B cell (primary cell): ENCODE measurements around the gene PRSS21. TPM values are rescaled to one million over a fixed set of nuclear protein-coding genes. Genes with fewer than 3 reads are reported as not detected.

Experiments
- ATAC-seq: fragments of 200-7000 bp; cut with Tn5 transposase; one replicate; pipeline ENCODE4 v1.10.0; 2021; ENCODE audit warnings: low read depth, mild to moderate bottlenecking, moderate number of reproducible peaks, moderate library complexity
- CTCF ChIA-PET: fragments of 350-600 bp; sonication (Branson Sonifier 250); formaldehyde crosslinking; loops from one replicate; lab custom pipeline; 2021; ENCODE audit warnings: antibody characterized with exemption, inconsistent platforms; lab: Charles Lee
- POLR2A ChIA-PET: fragments of 350-600 bp; sonication (Branson Sonifier 250); formaldehyde crosslinking; loops from one replicate; lab custom pipeline; 2021; ENCODE audit warnings: antibody characterized with exemption; lab: Charles Lee
- DNase-seq: peaks from one replicate; pipeline ENCODE4 v3.0.0; 2013
- H2AFZ ChIP-seq: 2 replicates; pipeline ENCODE4 v1.6.1; 2012; ENCODE audit warnings: mild to moderate bottlenecking, low read depth, low read length; ENCODE audit not compliant: insufficient read depth, poor library complexity, severe bottlenecking
- H3K27ac ChIP-seq, 2 donors: 1 replicate in 1 of 2; 2 replicates in 1 of 2; pipeline ENCODE4 v1.5.1; 2012 to 2013; ENCODE audit warnings: low read length in 2 of 2, mild to moderate bottlenecking in 2 of 2, moderate library complexity in 1 of 2
- H3K27me3 ChIP-seq, 4 experiments: fragments of 200-600 bp in 1 of 4; sonication (generic) in 1 of 4; replicated peaks in 1 of 4; 1 replicate in 2 of 4; 2 replicates in 2 of 4; pipeline versions ENCODE4 v1.6.1 to v1.7.0; 2013 to 2016; ENCODE audit warnings: low read length in 3 of 4, mild to moderate bottlenecking in 2 of 4, mixed read lengths in 1 of 4, moderate library complexity in 1 of 4; ENCODE audit not compliant: insufficient read depth in 4 of 4, control insufficient read depth in 3 of 4; ENCODE audit errors: control extremely low read depth in 1 of 4
- H3K36me3 ChIP-seq, 2 experiments: replicated peaks in 1 of 2; 1 replicate in 1 of 2; 2 replicates in 1 of 2; pipeline versions ENCODE4 v1.6.1 to v1.7.1; 2013; ENCODE audit warnings: low read length in 1 of 2; ENCODE audit not compliant: insufficient read depth in 2 of 2, control insufficient read depth in 1 of 2; ENCODE audit errors: control extremely low read depth in 1 of 2, extremely low read depth in 1 of 2
- H3K4me1 ChIP-seq, 2 donors: fragments of 200-600 bp in 1 of 2; sonication (generic) in 1 of 2; 1 replicate in 1 of 2; 2 replicates in 1 of 2; pipeline versions ENCODE4 v1.5.1 to v1.6.1; 2013 to 2017; ENCODE audit warnings: low read length in 2 of 2; ENCODE audit not compliant: control insufficient read depth in 2 of 2, insufficient read depth in 2 of 2
- H3K4me2 ChIP-seq: replicated peaks from 2 replicates; pipeline ENCODE3; 2012; ENCODE audit warnings: mild to moderate bottlenecking, low read depth, low read length; ENCODE audit not compliant: poor library complexity, severe bottlenecking
- H3K4me3 ChIP-seq, 5 experiments: fragments of 200-600 bp in 1 of 5; sonication (generic) in 1 of 5; 1 replicate in 3 of 5; 2 replicates in 2 of 5; pipeline versions ENCODE4 v1.5.1 to v1.7.0; 2011 to 2016; ENCODE audit warnings: low read length in 4 of 5, mild to moderate bottlenecking in 4 of 5, low read depth in 2 of 5, control low read depth in 1 of 5, moderate library complexity in 1 of 5; ENCODE audit not compliant: insufficient read depth in 1 of 5; ENCODE audit errors: control extremely low read depth in 1 of 5, extremely low read depth in 1 of 5
- H3K79me2 ChIP-seq: fragments of 200-600 bp; sonication (generic); one replicate; pipeline ENCODE4 v1.6.0; 2016; ENCODE audit warnings: low read length; ENCODE audit not compliant: control insufficient read depth, insufficient read depth
- H3K9ac ChIP-seq: fragments of 200-600 bp; sonication (generic); 2 replicates; pipeline ENCODE4 v1.6.1; 2017; ENCODE audit warnings: mild to moderate bottlenecking, low read length, moderate library complexity
- H3K9me3 ChIP-seq, 3 donors: one replicate each; pipeline versions ENCODE4 v1.6.1 to v1.7.1; 2013; ENCODE audit warnings: low read length in 2 of 3; ENCODE audit not compliant: control insufficient read depth in 2 of 3, insufficient read depth in 1 of 3; ENCODE audit errors: control extremely low read depth in 1 of 3
- H4K20me1 ChIP-seq: 2 replicates; pipeline ENCODE4 v1.6.0; 2012; ENCODE audit warnings: mild to moderate bottlenecking, low read length; ENCODE audit not compliant: insufficient read depth, control insufficient read depth, poor library complexity, severe bottlenecking
- H3K27ac Mint-ChIP-seq: one replicate; pipeline ENCODE4 v1.8.0; 2021; ENCODE audit warnings: mixed read lengths
- H3K27me3 Mint-ChIP-seq: one replicate; pipeline ENCODE4 v1.8.0; 2021; ENCODE audit warnings: mixed read lengths
- H3K4me1 Mint-ChIP-seq: one replicate; pipeline ENCODE4 v1.8.0; 2021; ENCODE audit warnings: mixed read lengths
- H3K4me3 Mint-ChIP-seq: one replicate; pipeline ENCODE4 v1.8.0; 2021; ENCODE audit warnings: mixed read lengths
- H3K9me3 Mint-ChIP-seq: one replicate; pipeline ENCODE4 v1.8.0; 2022; ENCODE audit warnings: mixed read lengths; ENCODE audit not compliant: insufficient read depth
- EZH2 ChIP-seq: IDR thresholded peaks from 2 replicates; pipeline ENCODE4 v1.6.1; 2012; ENCODE audit warnings: borderline replicate concordance, low read depth, mild to moderate bottlenecking, moderate library complexity, low read length; ENCODE audit not compliant: insufficient read depth, poor library complexity, severe bottlenecking
- WGBS: methylation state at CpG from one replicate; pipeline ENCODE4 v1.1.5; 2013; ENCODE audit warnings: missing lambda C conversion rate; ENCODE audit not compliant: insufficient coverage; 5-methylcytosine and 5-hydroxymethylcytosine counted together
- intact Hi-C: fragments of 100-400 bp; cut with micrococcal nuclease; formaldehyde crosslinking; loops from one replicate; pipeline ENCODE4 v1.10.0; 2022
- polyA plus RNA-seq: library from polyadenylated mRNA; depleted of rRNA; stranded (reverse); fragments of >200 nt; gene quantifications from 2 replicates; pipeline ENCODE4 v1.2.3, GENCODE V29; 2012
- total RNA-seq, 2 donors: library from RNA; stranded (reverse); fragments of 120-200 nt in 1 of 2; gene quantifications; 1 replicate in 1 of 2; 2 replicates in 1 of 2; pipeline versions ENCODE4 v1.2.3 to v1.2.4, GENCODE V29; 2013 to 2022
- TF ChIP-seq, protein P1 (sequence below): fragments of 200-600 bp; IDR thresholded peaks from one replicate; pipeline ENCODE4 v1.8.0; 2022; ENCODE audit warnings: antibody characterized with exemption, mild to moderate bottlenecking

PRSS21 gene
- total and polyA plus RNA-seq, 2 donors (not counting 1 experiment from before 2014, with no cell fraction given), result 2.0 to 5.8 TPM

DNA sequence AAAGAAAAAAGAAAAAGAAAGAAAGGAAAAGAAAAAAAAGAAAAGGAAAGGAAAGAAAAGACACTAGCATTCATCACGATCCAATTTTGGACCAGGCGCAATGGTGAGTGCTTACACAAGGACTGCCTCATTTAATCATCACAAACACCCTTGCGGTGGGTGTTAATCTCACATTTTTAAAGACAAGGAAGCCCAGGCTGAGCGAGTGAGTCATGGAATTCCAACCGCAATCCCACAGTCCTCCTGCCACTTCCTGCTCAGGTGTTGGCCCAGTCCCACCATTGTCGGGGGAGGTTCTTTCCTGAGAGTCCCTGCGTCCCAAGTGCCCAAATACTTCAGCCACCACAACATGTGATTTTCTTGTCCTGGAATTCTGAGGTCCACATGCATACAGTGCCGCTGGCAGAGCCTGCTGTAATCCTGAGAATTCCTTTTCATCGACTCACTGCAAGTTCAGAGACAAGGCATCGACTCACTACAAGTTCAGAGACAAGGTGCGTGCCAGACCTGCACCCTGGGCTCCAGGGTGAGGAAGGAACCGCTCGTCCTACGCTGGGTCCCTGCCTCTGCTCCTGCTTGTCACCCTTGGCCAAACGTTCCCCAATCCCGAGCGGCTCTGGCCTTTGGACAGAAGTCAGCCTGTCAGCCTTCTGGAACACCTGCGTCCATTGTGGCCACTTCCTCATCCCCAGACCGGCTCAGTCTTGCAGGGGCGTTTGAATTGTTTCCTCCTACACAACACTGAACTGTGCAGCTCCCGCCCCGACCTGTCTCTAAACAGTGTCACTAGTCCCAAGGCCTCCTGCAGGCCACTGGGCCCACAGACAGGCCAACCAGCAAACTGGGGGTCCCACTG lies 18.8 kb downstream of the PRSS21 start:
- no peak for DNase-seq
- Mint-ChIP-seq H3K4me1 (no peaks in the 10 kb centered on the region), H3K27me3 (peaks cover 43% of the 10 kb centered on the region), H3K9me3 (no peaks in the 10 kb centered on the region), H3K27ac (no peak overlapping the region), H3K4me3 (no peak overlapping the region)
- ATAC-seq, result no peak
- no peak overlapping the region for H3K27ac ChIP-seq
- CTCF ChIA-PET, result no interaction called here
- H3K4me2 ChIP-seq, result no peak overlapping the region
- POLR2A ChIA-PET, result no interaction called here
- intact Hi-C loops, result no loop called here
- H2AFZ ChIP-seq, result no peak overlapping the region
- TF ChIP-seq EZH2, result no peak
- peaks cover 0 to 10% of the 10 kb centered on the region in 2 donors for H3K4me1 ChIP-seq
- H3K27me3 ChIP-seq, result peaks cover 0 to 44% (median 4%) of the 10 kb centered on the region in 4 experiments
- no peaks in the 10 kb centered on the region for H3K36me3 ChIP-seq
- WGBS, result 55% methylated on average over 15 of the region's 22 CpGs
- H4K20me1 ChIP-seq, result no peaks in the 10 kb centered on the region
- H3K9me3 ChIP-seq, result no peaks in the 10 kb centered on the region
- H3K79me2 ChIP-seq, result no peaks in the 10 kb centered on the region
- H3K4me3 ChIP-seq, result no peak overlapping the region
- no peak overlapping the region for H3K9ac ChIP-seq

DNA sequence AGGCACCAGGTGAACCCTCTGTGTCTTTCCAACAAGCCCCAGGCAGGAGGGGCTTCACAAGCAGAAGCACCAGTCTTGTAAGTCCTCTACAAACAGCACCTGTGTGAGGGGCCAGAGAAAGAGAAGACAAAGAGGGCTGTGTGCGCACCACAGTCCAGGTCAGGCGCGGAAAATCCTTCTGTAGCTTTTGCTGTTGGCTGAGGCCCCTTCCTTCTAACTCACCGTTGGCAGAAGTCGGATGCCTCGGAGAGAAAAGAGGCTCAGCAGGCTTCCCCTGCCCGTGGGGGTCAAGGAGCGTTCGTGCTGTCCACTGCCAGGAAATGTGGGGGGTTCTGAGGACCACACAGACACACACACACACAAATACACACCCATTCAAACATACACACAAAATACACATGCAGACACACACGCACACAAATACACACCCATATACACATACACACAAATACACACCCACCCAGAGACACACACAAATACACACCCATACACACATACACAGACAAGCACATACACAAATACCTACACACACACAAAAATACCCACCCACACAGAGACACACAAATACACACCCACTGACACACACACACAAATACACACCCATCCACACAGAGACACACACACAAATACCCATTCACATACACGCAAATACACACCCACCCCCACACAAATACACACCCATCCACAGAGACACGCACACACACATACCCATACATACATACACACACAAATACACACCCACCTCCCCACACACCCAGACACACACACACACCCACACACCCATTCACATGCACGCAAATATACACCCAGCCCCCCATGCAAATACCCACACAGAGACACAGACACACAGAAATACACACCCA lies 19.8 kb downstream of the PRSS21 start:
- Mint-ChIP-seq H3K27ac (no peak overlapping the region), H3K4me1 (peaks cover 4% of the 10 kb centered on the region), H3K27me3 (peaks cover 39% of the 10 kb centered on the region), H3K4me3 (no peak overlapping the region), H3K9me3 (no peaks in the 10 kb centered on the region)
- no peaks in the 10 kb centered on the region for H4K20me1 ChIP-seq
- DNase-seq (no peak), ATAC-seq (no peak)
- H3K27ac ChIP-seq, result no peak overlapping the region
- no peaks in the 10 kb centered on the region for H3K79me2 ChIP-seq
- TF ChIP-seq, protein P1, sequence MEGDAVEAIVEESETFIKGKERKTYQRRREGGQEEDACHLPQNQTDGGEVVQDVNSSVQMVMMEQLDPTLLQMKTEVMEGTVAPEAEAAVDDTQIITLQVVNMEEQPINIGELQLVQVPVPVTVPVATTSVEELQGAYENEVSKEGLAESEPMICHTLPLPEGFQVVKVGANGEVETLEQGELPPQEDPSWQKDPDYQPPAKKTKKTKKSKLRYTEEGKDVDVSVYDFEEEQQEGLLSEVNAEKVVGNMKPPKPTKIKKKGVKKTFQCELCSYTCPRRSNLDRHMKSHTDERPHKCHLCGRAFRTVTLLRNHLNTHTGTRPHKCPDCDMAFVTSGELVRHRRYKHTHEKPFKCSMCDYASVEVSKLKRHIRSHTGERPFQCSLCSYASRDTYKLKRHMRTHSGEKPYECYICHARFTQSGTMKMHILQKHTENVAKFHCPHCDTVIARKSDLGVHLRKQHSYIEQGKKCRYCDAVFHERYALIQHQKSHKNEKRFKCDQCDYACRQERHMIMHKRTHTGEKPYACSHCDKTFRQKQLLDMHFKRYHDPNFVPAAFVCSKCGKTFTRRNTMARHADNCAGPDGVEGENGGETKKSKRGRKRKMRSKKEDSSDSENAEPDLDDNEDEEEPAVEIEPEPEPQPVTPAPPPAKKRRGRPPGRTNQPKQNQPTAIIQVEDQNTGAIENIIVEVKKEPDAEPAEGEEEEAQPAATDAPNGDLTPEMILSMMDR, result no peak
- TF ChIP-seq EZH2, result no peak
- no peak overlapping the region for H3K4me3 ChIP-seq
- peaks cover 7 to 20% of the 10 kb centered on the region in 2 donors for H3K4me1 ChIP-seq
- intact Hi-C loops, result no loop called here
- H3K4me2 ChIP-seq, result no peak overlapping the region
- H2AFZ ChIP-seq, result no peak overlapping the region
- WGBS, result 93% methylated on average over 9 of the region's 13 CpGs
- no peak overlapping the region for H3K9ac ChIP-seq
- H3K9me3 ChIP-seq, result peaks cover 0 to 4% (median 0%) of the 10 kb centered on the region in 3 donors
- peaks cover 0 to 37% (median 4%) of the 10 kb centered on the region in 4 experiments for H3K27me3 ChIP-seq
- POLR2A ChIA-PET, result no interaction called here
- CTCF ChIA-PET, result no interaction called here
- H3K36me3 ChIP-seq, result no peaks in the 10 kb centered on the region
